SK-N-SH treated with all-trans-retinoic acid at 6 μM for 48 hours (cell line): Measurements from ENCODE around the gene GGTLC2.

Source experiments
- ARNTL ChIP-seq: fragments of 450-650 bp; formaldehyde crosslinking; IDR thresholded peaks from 2 replicates; pipeline ENCODE4 v1.5.0; 2020; ENCODE audit warnings: low read depth, mild to moderate bottlenecking, moderate library complexity, borderline replicate concordance
- BACH2 ChIP-seq: fragments of 250-450 bp; sonication (Bioruptor Pico); IDR thresholded peaks from 2 replicates; pipeline ENCODE4 v1.9.0; 2021; ENCODE audit warnings: mild to moderate bottlenecking, borderline replicate concordance
- ESRRG ChIP-seq: fragments of 250-450 bp; sonication (Bioruptor Pico); IDR thresholded peaks from 2 replicates; pipeline ENCODE4 v1.6.1; 2021; ENCODE audit warnings: mild to moderate bottlenecking
- GLIS3 ChIP-seq: fragments of 250-450 bp; sonication (Bioruptor Pico); IDR thresholded peaks from 2 replicates; pipeline ENCODE4 v1.5.0; 2020; ENCODE audit warnings: mild to moderate bottlenecking, moderate library complexity
- PATZ1 ChIP-seq: fragments of 250-450 bp; sonication (Bioruptor Pico); IDR thresholded peaks from 2 replicates; pipeline ENCODE4 v1.8.0; 2020; ENCODE audit warnings: mild to moderate bottlenecking, moderate library complexity, borderline replicate concordance
- PPARA ChIP-seq: fragments of 250-450 bp; sonication (Bioruptor Pico); IDR thresholded peaks from 2 replicates; pipeline ENCODE4 v1.5.0; 2020; ENCODE audit warnings: mild to moderate bottlenecking, borderline replicate concordance
- TCF4 ChIP-seq: fragments of 250-450 bp; sonication (Bioruptor Pico); IDR thresholded peaks from 2 replicates; pipeline ENCODE4 v1.8.0; 2021; ENCODE audit warnings: mild to moderate bottlenecking, moderate library complexity, borderline replicate concordance
- TOX ChIP-seq: fragments of 250-450 bp; sonication (Bioruptor Pico); IDR thresholded peaks from 2 replicates; pipeline ENCODE4 v1.8.0; 2021; ENCODE audit warnings: mild to moderate bottlenecking, moderate library complexity, borderline replicate concordance
- ZC3H10 ChIP-seq: fragments of 250-450 bp; sonication (Bioruptor Pico); IDR thresholded peaks from 2 replicates; pipeline ENCODE4 v1.5.1; 2021; ENCODE audit warnings: mild to moderate bottlenecking, moderate library complexity
- ZFP3 ChIP-seq: fragments of 250-450 bp; sonication (Bioruptor Pico); IDR thresholded peaks from 2 replicates; pipeline ENCODE4 v1.5.0; 2020; ENCODE audit warnings: mild to moderate bottlenecking, moderate library complexity
- ZFP30 ChIP-seq: fragments of 450-650 bp; formaldehyde crosslinking; IDR thresholded peaks from 2 replicates; pipeline ENCODE4 v1.5.0; 2022; ENCODE audit warnings: mild to moderate bottlenecking, moderate library complexity
- ZNF565 ChIP-seq: fragments of 450-650 bp; formaldehyde crosslinking; conservative IDR thresholded peaks from 2 replicates; pipeline ENCODE4 v1.5.0; 2020; ENCODE audit warnings: low read depth, mild to moderate bottlenecking, moderate library complexity
- ZNF8 ChIP-seq: fragments of 450-650 bp; formaldehyde crosslinking; IDR thresholded peaks from 2 replicates; pipeline ENCODE4 v1.5.0; 2020; ENCODE audit warnings: mild to moderate bottlenecking, moderate library complexity

DNA sequence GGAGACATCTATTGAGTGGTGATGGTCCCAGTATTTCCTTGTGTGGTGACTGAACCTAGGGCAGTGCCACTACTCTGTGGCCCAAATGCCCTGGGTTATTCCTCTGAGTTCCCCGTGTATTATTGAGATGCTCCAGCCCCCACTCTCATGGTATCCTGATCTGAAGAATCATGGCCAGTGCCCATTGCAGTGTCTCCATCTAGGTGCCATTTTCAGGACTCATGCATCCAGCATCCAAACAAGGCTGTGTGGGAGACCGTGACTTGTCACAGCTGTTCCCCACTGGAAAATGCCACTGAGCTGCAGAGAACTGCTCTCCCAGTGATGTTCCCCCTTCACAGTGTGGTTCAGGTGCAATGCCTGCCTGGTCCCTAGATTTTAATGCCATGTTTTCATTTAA is 24.7 kb downstream of the GGTLC2 start:
- TF ChIP-seq ZFP3 (CRISPR knock-in tag) (no peak), TOX (CRISPR knock-in tag) (no peak), ESRRG (CRISPR knock-in tag) (no peak), ZNF8 (CRISPR knock-in tag) (no peak), ARNTL (CRISPR knock-in tag) (no peak), PPARA (CRISPR knock-in tag) (no peak), BACH2 (CRISPR knock-in tag) (no peak), PATZ1 (no peak), GLIS3 (no peak), ZFP30 (no peak), ZNF565 (CRISPR knock-in tag) (no peak), TCF4 (no peak), ZC3H10 (CRISPR knock-in tag) (no peak)
